ENCODE measurements around the gene RNU6-1. TPM values are rescaled to one million over a fixed set of nuclear protein-coding genes. Genes with fewer than 3 reads are reported as not detected.

RNU6-1 gene
- total RNA-seq, 1 donor from 2014 or later: not detected

GRCh38 chr15:67836955-67837354, 2.9 kb downstream of the RNU6-1 start:
- no peak for DNase-seq
- intact Hi-C loops (cut with DNase I): loop anchor here (2.0 to 10.0 kb wide), 3 partner anchors 335 to 892 kb away; no protein-coding TSS in a partner anchor
- no peak for ATAC-seq (ENCODE audit: poor library complexity)

GRCh38 chr15:67836477-67836876, 3.4 kb downstream of the RNU6-1 start:
- intact Hi-C loops (cut with DNase I): loop anchor here (2.0 to 10.0 kb wide), 3 partner anchors 334 to 892 kb away; no protein-coding TSS in a partner anchor
- DNase-seq: no peak
- no peak for ATAC-seq (ENCODE audit: poor library complexity)

GRCh38 chr15:67836134-67836455, 3.8 kb downstream of the RNU6-1 start:
- intact Hi-C loops (cut with DNase I): loop anchor here (2.0 to 10.0 kb wide), 3 partner anchors 334 to 891 kb away; no protein-coding TSS in a partner anchor
- no peak for DNase-seq
- no peak for ATAC-seq (ENCODE audit: poor library complexity)

GRCh38 chr15:67835297-67836133, 4.3 kb downstream of the RNU6-1 start:
- intact Hi-C loops (cut with DNase I): loop anchor here (2.0 to 10.0 kb wide), 3 partner anchors 333 to 891 kb away; no protein-coding TSS in a partner anchor
- DNase-seq: no peak

GRCh38 chr15:67834581-67835296, 5.1 kb downstream of the RNU6-1 start:
- DNase-seq (no peak), ATAC-seq (ENCODE audit: poor library complexity) (no peak)
- intact Hi-C loops (cut with DNase I): loop anchor here (5.0 to 10.0 kb wide), 2 partner anchors 332 to 890 kb away; no protein-coding TSS in a partner anchor

More at GRCh38 chr15:67835297-67836133, 4.3 kb downstream of the RNU6-1 start:
- no peak for ATAC-seq (ENCODE audit: poor library complexity)

GRCh38 chr15:67833710-67834511, 5.9 kb downstream of the RNU6-1 start:
- DNase-seq (no peak), ATAC-seq (ENCODE audit: poor library complexity) (peak; percentile 30)
- intact Hi-C loops (cut with DNase I): loop anchor here (10.0 kb wide), 1 partner anchor 889 kb away; no protein-coding TSS in a partner anchor

GRCh38 chr15:67832897-67833709, 6.7 kb downstream of the RNU6-1 start:
- no peak for ATAC-seq (ENCODE audit: poor library complexity)
- intact Hi-C loops (cut with DNase I): loop anchor here (10.0 kb wide), 1 partner anchor 888 kb away; no protein-coding TSS in a partner anchor
- DNase-seq: no peak

GRCh38 chr15:67832031-67832551, 7.8 kb downstream of the RNU6-1 start:
- DNase-seq (no peak), ATAC-seq (ENCODE audit: poor library complexity) (no peak)
- intact Hi-C loops (cut with DNase I): loop anchor here (10.0 kb wide), 1 partner anchor 887 kb away; no protein-coding TSS in a partner anchor

GRCh38 chr15:67831363-67831762, 8.5 kb downstream of the RNU6-1 start:
- no peak for ATAC-seq (ENCODE audit: poor library complexity)
- intact Hi-C loops (cut with DNase I): loop anchor here (10.0 kb wide), 1 partner anchor 887 kb away; no protein-coding TSS in a partner anchor
- no peak for DNase-seq

- no peak for ATAC-seq (ENCODE audit: poor library complexity)
These were observed 10.0 kb downstream of the RNU6-1 start for GRCh38 chr15:67829647-67830504.

GRCh38 chr15:67828969-67829646, 10.7 kb downstream of the RNU6-1 start:
- intact Hi-C loops (cut with DNase I): no loop called here
- ATAC-seq (ENCODE audit: poor library complexity) (no peak), DNase-seq (no peak)

More at GRCh38 chr15:67829647-67830504, 10.0 kb downstream of the RNU6-1 start:
- DNase-seq: no peak
- intact Hi-C loops (cut with DNase I): loop anchor here (10.0 kb wide), 1 partner anchor 885 kb away; no protein-coding TSS in a partner anchor

GRCh38 chr15:67828278-67828968, 11.4 kb downstream of the RNU6-1 start:
- intact Hi-C loops (cut with DNase I): no loop called here
- no peak for DNase-seq
- ATAC-seq (ENCODE audit: poor library complexity): no peak

- ATAC-seq (ENCODE audit: poor library complexity) (no peak), DNase-seq (no peak)
- intact Hi-C loops (cut with DNase I): no loop called here
These were observed 12.1 kb downstream of the RNU6-1 start for GRCh38 chr15:67827562-67828277.

- no peak for ATAC-seq (ENCODE audit: poor library complexity)
- intact Hi-C loops (cut with DNase I): no loop called here
- no peak for DNase-seq
These were observed 12.9 kb downstream of the RNU6-1 start for GRCh38 chr15:67826717-67827561.
